ENCODE measurements around the gene RXFP4.

RXFP4 gene

GRCh38 chr1:155950829-155951228 is 9.4 kb downstream of the RXFP4 start:
- no peak for DNase-seq (ENCODE audit: low read depth)
- H3K4me3 ChIP-seq (ENCODE audit: low read depth, low read length): no peak overlapping the region
- TF ChIP-seq POLR2A (IDR thresholded peaks at IDR 0.05; ENCODE audit: extremely low read depth, insufficient read length) (no peak), CTCF (IDR thresholded peaks at IDR 0.05; ENCODE audit: low read depth, low read length) (no peak), MYC (IDR thresholded peaks at IDR 0.05; ENCODE audit: low read depth, low read length) (no peak), MAX (IDR thresholded peaks at IDR 0.05; ENCODE audit: low read depth, low read length) (no peak)

GRCh38 chr1:155951753-155952504 is 10.5 kb downstream of the RXFP4 start:
- H3K4me3 ChIP-seq (ENCODE audit: low read depth, low read length): no peak overlapping the region
- DNase-seq (ENCODE audit: low read depth): no peak
- no peak for TF ChIP-seq MYC (IDR thresholded peaks at IDR 0.05; ENCODE audit: low read depth, low read length)
- TF ChIP-seq POLR2A (IDR thresholded peaks at IDR 0.05; ENCODE audit: extremely low read depth, insufficient read length): peak; percentile 19

GRCh38 chr1:155952505-155952890 is 11.1 kb downstream of the RXFP4 start:
- TF ChIP-seq CTCF (IDR thresholded peaks at IDR 0.05; ENCODE audit: low read depth, low read length) (no peak), MAX (IDR thresholded peaks at IDR 0.05; ENCODE audit: low read depth, low read length) (no peak)
- no peak for DNase-seq (ENCODE audit: low read depth)
- no peak overlapping the region for H3K4me3 ChIP-seq (ENCODE audit: low read depth, low read length)

GRCh38 chr1:155954645-155955044 is 13.2 kb downstream of the RXFP4 start:
- no peak overlapping the region for H3K4me3 ChIP-seq (ENCODE audit: low read depth, low read length)
- no peak for DNase-seq (ENCODE audit: low read depth)
- TF ChIP-seq POLR2A (IDR thresholded peaks at IDR 0.05; ENCODE audit: extremely low read depth, insufficient read length) (no peak), MAX (IDR thresholded peaks at IDR 0.05; ENCODE audit: low read depth, low read length) (no peak), MYC (IDR thresholded peaks at IDR 0.05; ENCODE audit: low read depth, low read length) (no peak), CTCF (IDR thresholded peaks at IDR 0.05; ENCODE audit: low read depth, low read length) (no peak)

GRCh38 chr1:155957411-155957915 is 16.0 kb downstream of the RXFP4 start:
- no peak for DNase-seq (ENCODE audit: low read depth)
- no peak overlapping the region for H3K4me3 ChIP-seq (ENCODE audit: low read depth, low read length)
- TF ChIP-seq MAX (IDR thresholded peaks at IDR 0.05; ENCODE audit: low read depth, low read length) (no peak), CTCF (IDR thresholded peaks at IDR 0.05; ENCODE audit: low read depth, low read length) (no peak), MYC (IDR thresholded peaks at IDR 0.05; ENCODE audit: low read depth, low read length) (no peak), POLR2A (IDR thresholded peaks at IDR 0.05; ENCODE audit: extremely low read depth, insufficient read length) (no peak)

- no peak overlapping the region for H3K4me3 ChIP-seq (ENCODE audit: low read depth, low read length)
- no peak for TF ChIP-seq CTCF (IDR thresholded peaks at IDR 0.05; ENCODE audit: low read depth, low read length)
- no peak for TF ChIP-seq MYC (IDR thresholded peaks at IDR 0.05; ENCODE audit: low read depth, low read length)
- no peak for TF ChIP-seq POLR2A (IDR thresholded peaks at IDR 0.05; ENCODE audit: extremely low read depth, insufficient read length)
- TF ChIP-seq MAX (IDR thresholded peaks at IDR 0.05; ENCODE audit: low read depth, low read length): no peak
Measured at GRCh38 chr1:155960081-155960745, 18.8 kb downstream of the RXFP4 start.

More at GRCh38 chr1:155960081-155960745, 18.8 kb downstream of the RXFP4 start:
- no peak for DNase-seq (ENCODE audit: low read depth)
